Measurements from ENCODE around the gene TRAPPC14. TPM values are rescaled to one million over a fixed set of nuclear protein-coding genes. Genes with fewer than 3 reads are reported as not detected.

TRAPPC14 gene
- total and polyA plus RNA-seq, 10 of the 15 experiments (the other 5 are each of a cell fraction or from before 2014, with no cell fraction given) = 0.21 to 24.7 (median 7.5) TPM

GRCh38 chr7:100106633-100107032, 51.9 kb downstream of the TRAPPC14 start:
- POLR2A ChIA-PET = no interaction called here
- in situ Hi-C loops (cut with MboI) (no loop called here), intact Hi-C loops (cut with micrococcal nuclease; ENCODE audit: unreplicated experiment) (no loop called here)
- H3K27me3 ChIP-seq (replicated peaks in 1 of 2; ENCODE audit: control insufficient read depth in 2 of 2, insufficient read depth in 2 of 2, low read length in 1 of 2) = no peaks in the 10 kb centered on the region
- no peak overlapping the region for H3K4me2 ChIP-seq (ENCODE audit: control insufficient read depth, insufficient read depth)
- ATAC-seq (no peak), DNase-seq (ENCODE audit: low read depth, low spot score) (no peak), FAIRE-seq (no peak)
- no peak overlapping the region for H3K4me3 ChIP-seq
- RAD21 ChIA-PET (ENCODE audit: unreplicated experiment) = no interaction called here
- peaks cover 6% of the 10 kb centered on the region for H3K4me1 ChIP-seq (ENCODE audit: control insufficient read depth, insufficient read depth, low read length)
- H2AFZ ChIP-seq (ENCODE audit: control insufficient read depth, low read depth, low read length) = no peak overlapping the region
- no peaks in the 10 kb centered on the region for H3K9me3 ChIP-seq (replicated peaks; ENCODE audit: control insufficient read depth, insufficient read depth, low read length)
- no peak overlapping the region for H3K9ac ChIP-seq (ENCODE audit: control insufficient read depth, insufficient read depth, low read length)
- SMC1A ChIA-PET (ENCODE audit: uncharacterized antibody, unreplicated experiment) = no interaction called here
- no TSS peak for BruUV-seq (replicated peaks)
- CTCF ChIA-PET = no interaction called here
- no peaks in the 10 kb centered on the region for H4K20me1 ChIP-seq (ENCODE audit: control insufficient read depth, insufficient read depth)
- H3K27ac ChIP-seq (ENCODE audit: control insufficient read depth, insufficient read depth) = no peak overlapping the region
- 86% methylated on average over 16 of the region's 17 CpGs for WGBS (ENCODE audit: insufficient coverage, insufficient replicate concordance, low lambda C conversion rate, missing lambda C conversion rate)
- TF ChIP-seq SMARCA5 (IDR thresholded peaks at IDR 0.05) (no peak), MAX (IDR thresholded peaks at IDR 0.05; ENCODE audit: low read depth, low read length) (no peak), ZBTB11 (CRISPR knock-in tag; IDR thresholded peaks at IDR 0.05) (no peak), TCF3 (IDR thresholded peaks at IDR 0.05; ENCODE audit: borderline replicate concordance, insufficient read depth, low read depth, low read length) (no peak), TARDBP (IDR thresholded peaks at IDR 0.05; ENCODE audit: borderline replicate concordance) (no peak), ZNF622 (IDR thresholded peaks at IDR 0.05) (no peak), POLR2A (IDR thresholded peaks at IDR 0.05; ENCODE audit: low read depth, low read length) (no peak), PAX8 (IDR thresholded peaks at IDR 0.05) (no peak), MYB (IDR thresholded peaks at IDR 0.05; ENCODE audit: borderline replicate concordance, low read depth, low read length) (no peak), ZBTB4 (CRISPR knock-in tag; IDR thresholded peaks at IDR 0.05) (no peak), POLR2AphosphoS2 (IDR thresholded peaks at IDR 0.05; ENCODE audit: low read depth, low read length) (no peak), HCFC1 (IDR thresholded peaks at IDR 0.05; ENCODE audit: low read length) (no peak), TAF1 (IDR thresholded peaks at IDR 0.05; ENCODE audit: borderline replicate concordance, low read depth, low read length) (no peak), ETV6 (conservative IDR thresholded peaks at IDR 0.05 in 1 of 2, IDR thresholded peaks at IDR 0.05 in 1 of 2; ENCODE audit: borderline replicate concordance in 1 of 2, low read depth in 1 of 2) (no peak)
- H3K36me3 ChIP-seq (ENCODE audit: control insufficient read depth in 2 of 2, insufficient read depth in 2 of 2, low read length in 1 of 2) = peaks cover 5 to 8% of the 10 kb centered on the region in 2 experiments; a peak in 3 of 4 replicates
- peaks cover 3% of the 10 kb centered on the region for H3K79me2 ChIP-seq (ENCODE audit: control insufficient read depth, insufficient read depth, low read length)

Measured in GM12878 (cell line).